ENCODE data around the gene UBD. TPM values are rescaled to one million over a fixed set of nuclear protein-coding genes. Genes with fewer than 3 reads are reported as not detected.

Gene UBD
- total RNA-seq, 1 donor from 2014 or later = 4.3 TPM

DNA sequence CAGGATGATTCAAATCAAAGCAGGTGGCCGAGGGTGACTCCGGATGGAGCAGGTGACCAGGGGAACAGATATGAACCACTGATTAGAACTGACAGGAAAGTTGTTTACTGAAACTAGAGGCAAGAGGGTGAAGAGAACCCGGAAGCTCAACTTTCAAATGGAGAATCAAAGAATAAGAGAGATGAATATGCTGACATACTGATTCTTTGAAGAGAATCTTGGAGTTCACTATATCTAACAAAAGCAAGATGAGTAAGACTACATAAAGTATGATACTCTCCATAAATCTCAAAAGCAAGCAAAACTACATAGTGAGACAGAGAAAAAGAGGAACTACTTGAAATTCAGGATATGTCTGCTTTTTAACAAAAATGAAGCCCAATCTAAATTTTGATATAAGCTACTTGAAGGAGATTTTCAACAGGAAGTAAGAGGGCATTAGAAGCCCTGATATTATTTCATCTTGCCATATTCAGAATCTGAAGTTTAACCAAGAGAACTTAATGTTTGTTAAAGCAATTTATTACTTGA, 4.0 kb upstream of the UBD start:
- H3K4me3 ChIP-seq (ENCODE audit: low read depth, low read length) = no peak overlapping the region
- DNase-seq (ENCODE audit: low read depth) = no peak
- TF ChIP-seq, protein P1, sequence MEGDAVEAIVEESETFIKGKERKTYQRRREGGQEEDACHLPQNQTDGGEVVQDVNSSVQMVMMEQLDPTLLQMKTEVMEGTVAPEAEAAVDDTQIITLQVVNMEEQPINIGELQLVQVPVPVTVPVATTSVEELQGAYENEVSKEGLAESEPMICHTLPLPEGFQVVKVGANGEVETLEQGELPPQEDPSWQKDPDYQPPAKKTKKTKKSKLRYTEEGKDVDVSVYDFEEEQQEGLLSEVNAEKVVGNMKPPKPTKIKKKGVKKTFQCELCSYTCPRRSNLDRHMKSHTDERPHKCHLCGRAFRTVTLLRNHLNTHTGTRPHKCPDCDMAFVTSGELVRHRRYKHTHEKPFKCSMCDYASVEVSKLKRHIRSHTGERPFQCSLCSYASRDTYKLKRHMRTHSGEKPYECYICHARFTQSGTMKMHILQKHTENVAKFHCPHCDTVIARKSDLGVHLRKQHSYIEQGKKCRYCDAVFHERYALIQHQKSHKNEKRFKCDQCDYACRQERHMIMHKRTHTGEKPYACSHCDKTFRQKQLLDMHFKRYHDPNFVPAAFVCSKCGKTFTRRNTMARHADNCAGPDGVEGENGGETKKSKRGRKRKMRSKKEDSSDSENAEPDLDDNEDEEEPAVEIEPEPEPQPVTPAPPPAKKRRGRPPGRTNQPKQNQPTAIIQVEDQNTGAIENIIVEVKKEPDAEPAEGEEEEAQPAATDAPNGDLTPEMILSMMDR (conservative IDR thresholded peaks at IDR 0.05; ENCODE audit: low read depth, low read length) = no peak

DNA sequence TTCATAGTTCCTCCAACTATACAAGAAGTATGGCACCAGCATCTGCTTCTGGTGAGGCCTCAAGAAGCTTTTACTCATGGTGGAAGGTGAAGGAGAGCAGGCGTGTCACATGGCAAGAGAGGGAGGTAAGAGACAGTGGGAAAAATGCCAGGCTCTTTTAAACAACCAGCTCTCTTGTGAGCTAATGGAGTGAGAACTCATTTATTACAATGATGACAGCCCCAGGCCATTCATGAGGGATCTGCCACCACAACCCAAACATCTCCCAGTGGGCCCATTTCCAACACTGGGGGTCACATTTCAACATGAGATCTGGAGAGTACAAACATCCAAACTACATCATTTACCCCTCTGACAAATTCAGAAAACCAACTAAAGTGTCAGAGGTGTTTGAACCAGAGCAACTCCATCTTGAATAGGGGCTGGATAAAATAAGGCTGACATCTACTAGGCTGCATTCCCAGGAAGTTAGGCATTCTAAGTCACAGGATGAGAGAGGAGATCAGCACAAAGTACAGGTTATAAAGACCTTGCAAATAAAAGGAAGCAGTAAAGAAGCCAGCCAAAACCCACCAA, 2.2 kb upstream of the UBD start:
- H3K4me3 ChIP-seq (ENCODE audit: low read depth, low read length) = no peak overlapping the region
- TF ChIP-seq, protein P1 (conservative IDR thresholded peaks at IDR 0.05; ENCODE audit: low read depth, low read length) = no peak
- DNase-seq (ENCODE audit: low read depth) = no peak

DNA sequence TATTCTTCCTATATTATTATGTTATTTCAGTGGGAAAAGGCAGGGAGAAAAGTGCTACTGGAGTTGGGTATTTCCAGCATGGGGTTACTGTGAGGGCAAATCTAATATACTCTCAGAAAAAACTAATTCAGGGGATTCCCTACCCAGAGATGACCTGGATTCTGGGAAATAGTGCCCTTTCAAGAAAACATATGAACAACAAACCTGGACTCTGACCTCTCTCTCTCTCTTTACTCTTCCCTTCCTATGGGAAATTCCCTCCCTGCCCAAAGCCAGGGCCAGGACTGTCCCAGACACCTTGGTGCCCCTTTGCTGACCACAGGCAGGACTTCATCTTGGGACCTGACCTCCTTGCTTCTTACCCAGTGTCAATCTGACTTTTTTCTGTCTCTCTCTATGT, 1.6 kb upstream of the UBD start:
- DNase-seq (ENCODE audit: low read depth) = no peak
- no peak overlapping the region for H3K4me3 ChIP-seq (ENCODE audit: low read depth, low read length)
- TF ChIP-seq, protein P1 (conservative IDR thresholded peaks at IDR 0.05; ENCODE audit: low read depth, low read length) = no peak

DNA sequence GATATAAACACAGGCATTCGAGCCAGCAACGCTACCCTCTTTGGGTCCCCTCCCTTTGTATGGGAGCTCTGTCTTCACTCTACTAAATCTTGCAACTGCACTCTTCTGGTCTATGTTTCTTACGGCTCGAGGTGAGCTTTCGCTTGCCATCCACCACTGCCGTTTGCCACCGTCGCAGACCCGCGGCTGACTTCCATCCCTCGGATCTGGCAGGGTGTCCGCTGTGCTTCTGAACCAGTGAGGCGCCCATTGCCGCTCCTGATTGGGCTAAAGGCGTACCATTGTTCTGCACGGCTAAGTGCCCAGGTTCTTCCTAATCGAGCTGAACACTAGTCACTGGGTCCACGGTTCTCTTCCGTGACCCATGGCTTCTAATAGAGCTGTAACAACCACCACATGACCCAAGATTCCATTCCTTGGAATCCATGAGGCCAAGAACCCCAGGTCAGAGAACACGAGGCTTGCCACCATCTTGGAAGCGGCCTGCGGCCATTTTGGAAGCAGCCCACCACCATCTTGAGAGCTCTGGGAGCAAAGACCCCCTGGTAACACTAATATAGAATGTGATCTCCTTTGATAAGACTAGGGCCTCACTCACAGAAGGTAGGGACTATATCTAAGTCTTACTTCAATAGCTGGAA, 973 bp downstream of the UBD start:
- H3K4me3 ChIP-seq (ENCODE audit: low read depth, low read length) = no peak overlapping the region
- no peak for DNase-seq (ENCODE audit: low read depth)
- TF ChIP-seq, protein P1 (conservative IDR thresholded peaks at IDR 0.05; ENCODE audit: low read depth, low read length) = no peak

DNA sequence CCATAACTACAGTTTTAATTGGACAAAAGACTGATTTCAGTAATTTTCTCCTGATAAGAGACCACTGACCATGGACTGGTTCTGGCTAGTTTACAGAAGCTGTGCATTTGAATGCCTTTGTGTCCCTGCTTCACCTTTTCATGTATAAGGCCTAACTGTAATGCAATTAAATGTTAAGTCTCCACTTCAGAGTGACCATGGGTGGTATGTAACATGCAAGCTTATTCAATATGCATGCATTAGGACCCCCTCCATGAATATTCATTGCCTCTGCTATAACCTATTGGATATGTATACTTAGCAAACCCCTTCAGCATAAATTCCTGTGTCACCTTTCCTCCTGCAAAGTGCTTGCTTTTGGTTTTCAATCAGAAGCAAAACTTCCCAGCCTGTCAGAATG, 2.2 kb downstream of the UBD start:
- no peak for DNase-seq (ENCODE audit: low read depth)
- TF ChIP-seq, protein P1 (conservative IDR thresholded peaks at IDR 0.05; ENCODE audit: low read depth, low read length) = no peak

DNA sequence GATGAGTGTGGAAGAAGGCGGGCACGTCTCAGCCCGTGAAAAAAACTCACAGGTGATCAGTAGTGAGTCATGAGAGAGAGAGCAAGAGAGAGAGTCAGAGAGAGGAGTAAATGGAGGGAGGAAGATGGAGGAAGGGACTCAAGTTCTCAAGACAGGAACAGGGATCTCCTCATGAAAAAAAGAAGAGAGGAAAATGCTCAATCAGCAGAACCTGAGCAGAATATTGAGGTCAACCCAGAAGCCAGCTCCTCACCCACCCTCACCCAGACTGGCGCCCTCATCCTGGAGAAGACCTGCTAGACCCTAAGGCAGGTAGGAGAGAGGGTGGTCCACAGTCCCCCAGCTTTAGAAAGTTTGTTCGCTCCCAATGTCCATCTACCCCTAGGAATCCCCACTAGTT, 4.8 kb downstream of the UBD start:
- no peak for DNase-seq (ENCODE audit: low read depth)
- TF ChIP-seq, protein P1 (conservative IDR thresholded peaks at IDR 0.05; ENCODE audit: low read depth, low read length) = no peak
- no peak overlapping the region for H3K4me3 ChIP-seq (ENCODE audit: low read depth, low read length)

More for the DNA sequence above, 2.2 kb downstream of the UBD start:
- H3K4me3 ChIP-seq (ENCODE audit: low read depth, low read length) = no peak overlapping the region
